Measurements from ENCODE around the gene PSMC5.
"Not testable (repeated sequence)": the region's sequence is repeated elsewhere in the genome, so short reads cannot be mapped to it uniquely, and the experiment has no call there.

Gene PSMC5

GRCh38 chr17:63880706-63881105 is 53.5 kb downstream of the PSMC5 start:
- H3K9me3 Mint-ChIP-seq = no peaks in the 10 kb centered on the region
- intact Hi-C loops (cut with micrococcal nuclease) = no loop called here
- H3K4me3 Mint-ChIP-seq = no peak overlapping the region
- peaks cover 5% of the 10 kb centered on the region for H3K4me1 Mint-ChIP-seq (ENCODE audit: low read depth)
- no peaks in the 10 kb centered on the region for H3K36me3 Mint-ChIP-seq (ENCODE audit: low read depth)
- no peak overlapping the region for H3K27ac Mint-ChIP-seq
- H3K27me3 Mint-ChIP-seq = peaks cover 29% of the 10 kb centered on the region

GRCh38 chr17:63881337-63881736 is 54.1 kb downstream of the PSMC5 start:
- H3K4me3 Mint-ChIP-seq; H3K27ac Mint-ChIP-seq; H3K4me1 Mint-ChIP-seq (ENCODE audit: low read depth); H3K9me3 Mint-ChIP-seq; intact Hi-C loops (cut with micrococcal nuclease); H3K36me3 Mint-ChIP-seq (ENCODE audit: low read depth): not testable (repeated sequence)
- H3K27me3 Mint-ChIP-seq = peaks cover 26% of the 10 kb centered on the region
